HG02623 (cell line): ENCODE measurements around the gene ABCB10.
"Not testable (repeated sequence)": the region's sequence is repeated elsewhere in the genome, so short reads cannot be mapped to it uniquely, and the experiment has no call there.

Experiments
- ATAC-seq: cut with Tn5 transposase; IDR thresholded peaks from one replicate; pipeline ENCODE4 v1.9.1; 2021; ENCODE audit warnings: moderate library complexity; ENCODE audit not compliant: unreplicated experiment

Gene ABCB10

GRCh38 chr1:229574679-229575442 lies 16.4 kb upstream of the ABCB10 start:
- ATAC-seq, result no peak

- ATAC-seq, result no peak
Observed at GRCh38 chr1:229572286-229572685, 13.8 kb upstream of the ABCB10 start.

- no peak for ATAC-seq
Observed at GRCh38 chr1:229570891-229571516, 12.5 kb upstream of the ABCB10 start.

- no peak for ATAC-seq
Observed at GRCh38 chr1:229570305-229570704, 11.8 kb upstream of the ABCB10 start.

GRCh38 chr1:229567109-229567868 lies 8.8 kb upstream of the ABCB10 start:
- ATAC-seq, result no peak

GRCh38 chr1:229563701-229564100 lies 5.2 kb upstream of the ABCB10 start:
- no peak for ATAC-seq

GRCh38 chr1:229563241-229563640 lies 4.7 kb upstream of the ABCB10 start:
- ATAC-seq, result no peak

- ATAC-seq, result no peak
Observed at GRCh38 chr1:229562686-229563085, 4.2 kb upstream of the ABCB10 start.

- ATAC-seq, result no peak
Observed at GRCh38 chr1:229561141-229561540, 2.6 kb upstream of the ABCB10 start.

GRCh38 chr1:229560124-229560523 lies 1.6 kb upstream of the ABCB10 start:
- not testable (repeated sequence) for ATAC-seq

- not testable (repeated sequence) for ATAC-seq
Observed at GRCh38 chr1:229559336-229559801, 862 bp upstream of the ABCB10 start.

GRCh38 chr1:229557913-229558414 lies 543 bp downstream of the ABCB10 start:
- ATAC-seq, result peak; percentile 27

- ATAC-seq, result no peak
Observed at GRCh38 chr1:229557200-229557850, 1.2 kb downstream of the ABCB10 start.

- no peak for ATAC-seq
Observed at GRCh38 chr1:229554886-229555621, 3.5 kb downstream of the ABCB10 start.

GRCh38 chr1:229553621-229554130 lies 4.8 kb downstream of the ABCB10 start:
- no peak for ATAC-seq

- ATAC-seq, result no peak
Observed at GRCh38 chr1:229552732-229553131, 5.8 kb downstream of the ABCB10 start.

- ATAC-seq, result no peak
Observed at GRCh38 chr1:229550812-229551567, 7.5 kb downstream of the ABCB10 start.

GRCh38 chr1:229547542-229547941 lies 11.0 kb downstream of the ABCB10 start:
- no peak for ATAC-seq

- ATAC-seq, result no peak
Observed at GRCh38 chr1:229544587-229544986, 13.9 kb downstream of the ABCB10 start.
